Liver (tissue), 3 donors: ENCODE data around the gene GNG2.

Experiments
- TAF1 ChIP-seq: conservative IDR thresholded peaks from 2 replicates; pipeline ENCODE4 v1.6.1; 2016; ENCODE audit warnings: antibody characterized with exemption, mild to moderate bottlenecking
- YY1 ChIP-seq: IDR thresholded peaks from 2 replicates; pipeline ENCODE4 v1.6.1; 2016; ENCODE audit warnings: antibody characterized with exemption, mild to moderate bottlenecking
- TF ChIP-seq, protein P1 (sequence below): fragments of 150-350 bp; IDR thresholded peaks from 2 replicates; pipeline ENCODE4 v1.5.1; 2017; ENCODE audit warnings: improper control_type of control experiment, low read depth, low read length; ENCODE audit not compliant: missing input control
- donor health status: healthy.
- donor health status: healthy.

DNA sequence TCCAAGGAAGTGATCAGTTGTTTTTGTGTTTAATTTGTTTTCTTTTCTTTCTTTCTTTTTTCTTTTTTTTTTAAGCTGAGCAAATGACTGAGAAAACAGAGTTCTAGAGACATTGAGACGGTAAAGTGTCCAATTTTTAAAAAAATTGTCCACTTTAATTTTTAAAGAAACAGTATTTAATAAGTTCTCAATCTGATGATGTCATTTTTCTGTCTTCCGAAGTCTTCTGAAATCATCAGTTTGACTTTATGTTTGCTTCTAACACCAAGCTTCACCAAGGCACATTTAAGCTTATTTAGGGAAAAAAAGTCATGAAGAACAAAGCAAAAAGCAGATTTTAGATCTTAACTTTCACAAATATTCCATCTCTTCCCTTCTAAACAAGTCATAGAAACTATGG, 65.6 kb downstream of the GNG2 start:
- TF ChIP-seq TAF1 = no peak
- no peak for TF ChIP-seq YY1
- TF ChIP-seq, protein P1, sequence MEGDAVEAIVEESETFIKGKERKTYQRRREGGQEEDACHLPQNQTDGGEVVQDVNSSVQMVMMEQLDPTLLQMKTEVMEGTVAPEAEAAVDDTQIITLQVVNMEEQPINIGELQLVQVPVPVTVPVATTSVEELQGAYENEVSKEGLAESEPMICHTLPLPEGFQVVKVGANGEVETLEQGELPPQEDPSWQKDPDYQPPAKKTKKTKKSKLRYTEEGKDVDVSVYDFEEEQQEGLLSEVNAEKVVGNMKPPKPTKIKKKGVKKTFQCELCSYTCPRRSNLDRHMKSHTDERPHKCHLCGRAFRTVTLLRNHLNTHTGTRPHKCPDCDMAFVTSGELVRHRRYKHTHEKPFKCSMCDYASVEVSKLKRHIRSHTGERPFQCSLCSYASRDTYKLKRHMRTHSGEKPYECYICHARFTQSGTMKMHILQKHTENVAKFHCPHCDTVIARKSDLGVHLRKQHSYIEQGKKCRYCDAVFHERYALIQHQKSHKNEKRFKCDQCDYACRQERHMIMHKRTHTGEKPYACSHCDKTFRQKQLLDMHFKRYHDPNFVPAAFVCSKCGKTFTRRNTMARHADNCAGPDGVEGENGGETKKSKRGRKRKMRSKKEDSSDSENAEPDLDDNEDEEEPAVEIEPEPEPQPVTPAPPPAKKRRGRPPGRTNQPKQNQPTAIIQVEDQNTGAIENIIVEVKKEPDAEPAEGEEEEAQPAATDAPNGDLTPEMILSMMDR = no peak
